Lower leg skin (tissue), 3 donors: ENCODE measurements around the gene GSC2.

Source experiments
- CTCF ChIP-seq, 3 donors: fragments of 450-650 bp; IDR thresholded peaks; one replicate each; pipeline ENCODE4 v1.5.1; 2016; ENCODE audit warnings: antibody characterized with exemption in 3 of 3, mild to moderate bottlenecking in 3 of 3, moderate library complexity in 2 of 3
- POLR2A ChIP-seq, 2 donors: fragments of 450-650 bp; IDR thresholded peaks; one replicate each; pipeline ENCODE4 v1.6.1; 2016 to 2017; ENCODE audit warnings: antibody characterized with exemption in 2 of 2, mild to moderate bottlenecking in 1 of 2, moderate library complexity in 1 of 2

DNA sequence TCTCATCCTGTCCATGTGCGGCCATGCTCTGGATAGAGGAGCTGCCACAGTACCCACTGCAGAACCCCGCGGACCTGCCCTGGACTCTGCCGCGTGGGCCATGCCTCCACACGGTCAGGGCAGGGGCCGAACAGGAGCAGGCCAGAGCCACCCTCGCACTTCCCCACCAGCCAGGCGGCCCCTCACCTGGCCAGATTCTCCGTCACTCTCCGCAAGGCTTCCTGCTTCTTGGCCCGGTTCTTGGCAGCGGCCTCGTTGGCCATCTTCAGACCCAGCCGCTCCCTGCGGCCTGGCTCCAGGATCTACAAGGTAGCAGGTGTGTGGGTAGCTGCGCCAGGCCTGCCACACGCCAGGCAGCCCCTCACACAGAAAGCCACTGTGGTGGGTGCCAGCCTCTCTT is 15.2 kb downstream of the GSC2 start:
- TF ChIP-seq CTCF (IDR thresholded peaks at IDR 0.05), result no peak
- TF ChIP-seq POLR2A (IDR thresholded peaks at IDR 0.05), result no peak
